NT2/D1 (cell line): ENCODE measurements around the gene OPN4.
A peak's percentile ranks its signal among the peaks of the same experiment; 100 is the strongest.

Experiments
- DNase-seq: peaks from one replicate; pipeline ENCODE4 v3.0.0-alpha.2; 2011; ENCODE audit warnings: low read depth, low spot score
- H3K27me3 ChIP-seq: 2 replicates; pipeline ENCODE4 v1.6.0; 2011; ENCODE audit warnings: mild to moderate bottlenecking; ENCODE audit not compliant: insufficient read length, insufficient read depth
- H3K36me3 ChIP-seq: 2 replicates; pipeline ENCODE4 v1.6.1; 2011; ENCODE audit warnings: mild to moderate bottlenecking, low read length, mixed read lengths; ENCODE audit not compliant: insufficient read depth, insufficient read length
- H3K4me1 ChIP-seq: 2 replicates; pipeline ENCODE4 v1.5.1; 2011; ENCODE audit not compliant: insufficient read depth, insufficient read length
- H3K4me3 ChIP-seq: 2 replicates; pipeline ENCODE4 v1.5.1; 2011; ENCODE audit warnings: low read depth; ENCODE audit not compliant: insufficient read length
- H3K9ac ChIP-seq: 2 replicates; pipeline ENCODE4 v1.6.0; 2011; ENCODE audit warnings: low read depth; ENCODE audit not compliant: insufficient read length
- H3K9me3 ChIP-seq: 2 replicates; pipeline ENCODE4 v1.5.1; 2011; ENCODE audit warnings: mild to moderate bottlenecking, low read length; ENCODE audit not compliant: insufficient read depth
- SUZ12 ChIP-seq: IDR thresholded peaks from 2 replicates; pipeline ENCODE4 v1.6.1; 2011; ENCODE audit not compliant: insufficient read length, insufficient read depth; ENCODE audit errors: extremely low read depth
- YY1 ChIP-seq: IDR thresholded peaks from 2 replicates; pipeline ENCODE4 v1.6.1; 2011; ENCODE audit not compliant: insufficient read length, insufficient read depth
- ZNF274 ChIP-seq: IDR thresholded peaks from 2 replicates; pipeline ENCODE4 v1.6.1; 2011; ENCODE audit warnings: mild to moderate bottlenecking, low read depth, low read length

Gene OPN4

DNA sequence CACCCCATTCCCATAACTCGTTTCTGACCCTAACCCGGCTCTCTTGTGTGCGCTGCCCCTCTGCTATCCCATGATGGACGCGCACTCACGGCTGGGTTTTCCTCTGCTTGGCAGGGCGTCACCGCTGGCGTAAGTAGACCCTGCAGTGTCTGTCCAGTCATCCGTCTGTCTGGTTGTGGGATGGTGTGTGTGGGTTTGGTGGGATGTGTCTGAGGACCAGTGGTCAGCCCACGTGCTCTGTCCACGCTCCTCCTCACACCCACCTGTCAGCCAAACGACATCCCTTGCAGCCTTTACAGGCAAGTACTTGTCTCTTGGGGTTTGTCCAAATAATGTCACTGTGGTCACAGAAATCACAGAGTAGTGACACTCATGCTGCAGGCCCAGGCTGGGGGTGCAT lies 34.8 kb downstream of the OPN4 start:
- H3K27me3 ChIP-seq, result no peaks in the 10 kb centered on the region
- no peak for TF ChIP-seq ZNF274
- TF ChIP-seq SUZ12, result no peak
- TF ChIP-seq YY1, result no peak
- no peak overlapping the region for H3K9ac ChIP-seq
- H3K9me3 ChIP-seq, result no peaks in the 10 kb centered on the region
- no peaks in the 10 kb centered on the region for H3K36me3 ChIP-seq
- DNase-seq, result no peak
- no peak overlapping the region for H3K4me3 ChIP-seq
- H3K4me1 ChIP-seq, result peaks cover 3% of the 10 kb centered on the region

DNA sequence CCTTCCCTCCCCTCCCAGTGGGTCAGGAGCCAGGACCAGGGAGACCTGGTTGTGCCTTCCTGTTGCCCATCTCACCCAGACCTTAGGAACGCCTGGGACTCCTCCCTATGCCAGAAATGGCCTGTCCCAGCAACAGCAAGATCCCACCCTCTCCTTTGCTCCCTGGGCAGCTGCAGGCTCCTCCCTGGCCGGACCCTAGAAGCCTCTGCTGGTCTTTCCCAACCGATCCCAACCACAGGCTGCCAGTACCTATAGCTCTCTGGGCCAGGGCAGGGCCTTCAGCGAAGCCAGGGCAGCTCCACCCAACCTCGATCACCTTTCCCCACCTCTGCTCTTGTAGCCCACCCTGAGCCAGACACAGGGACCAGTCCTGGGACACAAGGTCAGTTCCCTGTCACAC lies 35.9 kb downstream of the OPN4 start:
- DNase-seq, result no peak
- H3K4me1 ChIP-seq, result peaks cover 6% of the 10 kb centered on the region
- TF ChIP-seq YY1, result no peak
- TF ChIP-seq ZNF274, result no peak
- no peak for TF ChIP-seq SUZ12
- no peaks in the 10 kb centered on the region for H3K27me3 ChIP-seq
- no peaks in the 10 kb centered on the region for H3K9me3 ChIP-seq
- H3K4me3 ChIP-seq, result no peak overlapping the region
- no peak overlapping the region for H3K9ac ChIP-seq
- H3K36me3 ChIP-seq, result no peaks in the 10 kb centered on the region

DNA sequence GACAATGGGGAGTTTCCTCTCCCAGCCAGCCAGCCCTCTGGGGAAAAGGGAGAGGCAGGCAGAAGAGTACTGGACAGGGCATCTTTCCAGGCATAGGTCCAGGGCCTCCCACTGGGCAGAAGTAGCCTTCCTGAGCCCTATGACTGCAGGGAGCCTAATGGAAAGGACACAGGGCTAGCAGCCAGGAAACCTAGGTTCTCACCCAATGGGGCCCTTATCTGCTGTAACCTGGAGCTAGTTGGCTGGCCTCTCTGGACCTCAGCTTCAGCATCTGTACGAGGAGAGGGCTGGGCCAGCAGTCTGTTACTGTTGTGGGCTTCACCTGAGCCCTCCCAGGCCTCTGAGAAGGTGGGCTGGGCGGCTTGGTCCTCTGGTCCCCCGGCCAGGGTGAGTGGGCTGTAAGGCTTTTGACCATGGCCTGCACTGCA lies 36.3 kb downstream of the OPN4 start:
- no peaks in the 10 kb centered on the region for H3K27me3 ChIP-seq
- TF ChIP-seq ZNF274, result no peak
- no peak for TF ChIP-seq SUZ12
- no peak for TF ChIP-seq YY1
- no peak for DNase-seq
- no peaks in the 10 kb centered on the region for H3K9me3 ChIP-seq
- no peak overlapping the region for H3K4me3 ChIP-seq
- no peaks in the 10 kb centered on the region for H3K36me3 ChIP-seq
- no peak overlapping the region for H3K9ac ChIP-seq
- peaks cover 6% of the 10 kb centered on the region for H3K4me1 ChIP-seq

DNA sequence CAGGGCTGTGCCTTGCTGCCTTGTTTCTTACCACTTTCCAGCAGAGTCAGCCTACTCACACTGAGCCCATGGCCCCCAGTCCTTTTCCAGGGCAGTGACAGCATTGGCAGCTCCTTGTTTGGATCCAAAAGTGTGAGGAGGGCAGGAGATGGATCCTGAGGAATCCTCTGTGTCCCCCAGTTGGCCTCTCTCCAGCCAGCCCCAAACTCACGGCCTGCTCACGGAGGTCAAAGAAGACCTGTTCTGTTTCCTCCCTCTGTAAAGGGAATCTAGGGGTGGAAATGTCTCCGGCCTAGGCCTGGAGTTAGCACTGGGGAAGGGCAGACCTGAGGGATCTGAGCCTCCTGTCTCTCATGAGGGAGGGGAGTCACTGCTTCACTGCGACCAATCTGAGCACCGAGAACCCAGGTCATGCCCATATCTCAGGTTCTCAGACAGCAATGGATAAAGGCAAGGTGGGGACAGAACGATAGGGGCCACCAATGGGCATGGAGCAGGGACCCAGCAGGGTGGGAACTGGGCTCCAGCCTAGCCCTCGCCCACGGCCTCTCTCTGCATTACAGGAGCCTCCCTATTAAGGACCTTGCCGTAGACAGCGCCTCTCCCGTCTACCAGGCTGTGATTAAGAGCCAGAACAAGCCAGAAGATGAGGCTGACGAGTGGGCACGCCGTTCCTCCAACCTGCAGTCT lies 37.1 kb downstream of the OPN4 start:
- DNase-seq, result no peak
- no peak overlapping the region for H3K4me3 ChIP-seq
- H3K9ac ChIP-seq, result no peak overlapping the region
- no peaks in the 10 kb centered on the region for H3K9me3 ChIP-seq
- H3K4me1 ChIP-seq, result peaks cover 6% of the 10 kb centered on the region
- H3K27me3 ChIP-seq, result no peaks in the 10 kb centered on the region
- TF ChIP-seq ZNF274 (no peak), SUZ12 (no peak), YY1 (no peak)
- no peaks in the 10 kb centered on the region for H3K36me3 ChIP-seq

DNA sequence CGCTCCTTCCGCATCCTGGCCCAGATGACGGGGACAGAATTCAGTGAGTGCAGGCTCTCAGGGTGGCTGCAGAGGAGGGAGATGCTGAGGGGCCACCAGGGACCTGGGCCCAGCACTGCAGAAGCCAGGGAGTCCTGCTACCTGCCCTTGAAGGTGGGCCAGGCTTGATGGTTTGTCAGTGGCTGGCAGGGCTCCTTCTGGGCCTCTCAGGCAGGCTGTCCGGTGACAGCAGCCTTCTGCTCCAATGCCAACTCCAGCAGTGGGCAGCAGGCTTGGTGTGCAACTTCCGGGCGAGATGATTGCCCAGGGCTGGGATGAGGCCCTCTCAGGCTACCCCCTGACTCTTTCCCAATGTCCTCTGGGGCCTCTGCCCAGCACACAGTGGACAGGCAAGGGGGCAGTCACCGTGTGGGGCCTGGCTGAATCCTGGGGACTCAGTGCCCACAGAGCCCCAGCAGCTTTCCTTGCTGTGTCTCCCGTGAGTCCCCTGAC lies 37.7 kb downstream of the OPN4 start:
- Histone ChIP-seq H3K27me3 (no peaks in the 10 kb centered on the region), H3K4me3 (no peak overlapping the region), H3K9ac (no peak overlapping the region), H3K4me1 (peaks cover 6% of the 10 kb centered on the region), H3K9me3 (no peaks in the 10 kb centered on the region), H3K36me3 (no peaks in the 10 kb centered on the region)
- TF ChIP-seq ZNF274, result no peak
- TF ChIP-seq SUZ12, result no peak
- no peak for TF ChIP-seq YY1
- DNase-seq, result no peak

DNA sequence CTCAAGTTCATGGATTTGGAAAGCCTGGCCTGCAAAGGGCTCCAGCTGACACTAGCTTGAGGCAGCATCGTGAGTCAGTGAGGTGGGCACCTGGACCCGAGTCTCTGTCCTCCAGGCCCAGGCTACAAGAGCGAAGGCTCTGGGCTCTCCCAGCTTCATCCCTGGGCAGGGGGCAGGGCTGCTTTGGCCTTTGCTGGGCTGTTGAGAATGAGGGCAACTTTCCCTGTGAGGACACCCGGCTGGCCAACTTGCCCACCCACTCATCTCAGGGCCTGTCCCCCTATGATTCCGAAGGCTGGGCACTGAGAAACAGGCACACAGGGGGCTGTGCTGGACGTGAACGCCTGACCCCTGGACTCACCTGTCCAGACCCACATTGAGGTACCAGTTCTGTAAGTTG lies 38.3 kb downstream of the OPN4 start:
- Histone ChIP-seq H3K9ac (no peak overlapping the region), H3K9me3 (no peaks in the 10 kb centered on the region), H3K4me1 (peaks cover 4% of the 10 kb centered on the region), H3K27me3 (no peaks in the 10 kb centered on the region), H3K36me3 (no peaks in the 10 kb centered on the region), H3K4me3 (no peak overlapping the region)
- TF ChIP-seq SUZ12, result no peak
- TF ChIP-seq ZNF274, result no peak
- no peak for TF ChIP-seq YY1
- no peak for DNase-seq

DNA sequence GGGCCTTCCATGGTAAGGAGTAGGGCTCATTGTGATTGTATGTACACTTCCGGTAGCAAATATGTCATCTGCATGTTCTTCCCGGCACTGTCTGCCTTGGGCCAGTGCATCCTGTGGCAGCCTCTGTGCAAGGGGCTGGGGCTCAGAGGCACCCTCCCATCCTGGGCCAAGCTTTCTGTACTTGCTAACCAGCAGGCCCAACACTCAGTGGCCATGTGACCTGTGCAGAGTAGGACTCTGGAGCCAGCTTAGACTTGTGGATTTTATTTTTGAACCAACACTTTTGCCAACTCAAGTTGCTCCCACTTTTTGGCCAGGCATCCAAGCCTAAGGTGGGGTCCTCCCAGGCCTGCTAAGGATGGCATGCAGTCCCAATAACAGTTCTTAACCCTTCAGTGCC lies 38.9 kb downstream of the OPN4 start:
- H3K9me3 ChIP-seq, result no peaks in the 10 kb centered on the region
- H3K4me1 ChIP-seq, result peaks cover 2% of the 10 kb centered on the region
- DNase-seq, result no peak
- no peaks in the 10 kb centered on the region for H3K27me3 ChIP-seq
- TF ChIP-seq ZNF274 (no peak), YY1 (no peak), SUZ12 (no peak)
- H3K9ac ChIP-seq, result peak overlapping the region; percentile 53
- H3K4me3 ChIP-seq, result no peak overlapping the region
- no peaks in the 10 kb centered on the region for H3K36me3 ChIP-seq
